GM12878 (cell line): Measurements from ENCODE around the gene PHF14.

Experiments used
- BMI1 ChIP-seq: fragments of 450-650 bp; IDR thresholded peaks from 2 replicates; pipeline ENCODE4 v1.6.1; 2016; ENCODE audit warnings: mild to moderate bottlenecking, moderate library complexity, borderline replicate concordance
- CTCF ChIP-seq, 3 experiments: IDR thresholded peaks in 2 of 3; conservative IDR thresholded peaks in 1 of 3; 2 replicates each; pipeline ENCODE4 v1.5.1; 2011; ENCODE audit warnings: low read depth in 3 of 3, low read length in 3 of 3, mild to moderate bottlenecking in 3 of 3, control low read depth in 2 of 3, moderate library complexity in 2 of 3, inconsistent platforms in 1 of 3, mixed read lengths in 1 of 3; ENCODE audit not compliant: control insufficient read depth in 2 of 3, insufficient read depth in 1 of 3; ENCODE audit errors: extremely low read depth in 1 of 3

- peak; percentile 74 to 81 (median 78) for TF ChIP-seq CTCF (IDR thresholded peaks at IDR 0.05 in 2 of 3, conservative IDR thresholded peaks at IDR 0.05 in 1 of 3; ENCODE audit: control insufficient read depth in 2 of 3, extremely low read depth in 1 of 3, insufficient read depth in 1 of 3, low read depth in 3 of 3, low read length in 3 of 3)
- TF ChIP-seq BMI1: no peak
These were observed 238.5 kb downstream of the PHF14 start for GRCh38 chr7:11212080-11212711.
